H9 (cell line): Measurements from ENCODE around the gene AANAT. TPM values are rescaled to one million over a fixed set of nuclear protein-coding genes. Genes with fewer than 3 reads are reported as not detected.
A peak's percentile ranks its signal among the peaks of the same experiment; 100 is the strongest.

Experiments used
- DNase-seq: peaks from one replicate; pipeline ENCODE4 v3.0.0-alpha.2; 2017
- H2AFZ ChIP-seq: one replicate; pipeline ENCODE4 v1.6.1; 2013; ENCODE audit warnings: mild to moderate bottlenecking, low read length, control low read depth, moderate library complexity
- H2AK5ac ChIP-seq: 2 replicates; pipeline ENCODE4 v1.6.1; 2013; ENCODE audit warnings: low read length, control low read depth, mixed read lengths; ENCODE audit not compliant: insufficient read length
- H2BK120ac ChIP-seq: one replicate; pipeline ENCODE4 v1.6.1; 2013; ENCODE audit warnings: low read depth, mild to moderate bottlenecking, low read length, control low read depth, inconsistent platforms; ENCODE audit not compliant: poor library complexity, severe bottlenecking
- H2BK12ac ChIP-seq: 2 replicates; pipeline ENCODE4 v1.6.1; 2013; ENCODE audit warnings: low read length, control low read depth, mixed read lengths, low read depth; ENCODE audit not compliant: insufficient read length
- H2BK15ac ChIP-seq: 2 replicates; pipeline ENCODE4 v1.6.1; 2013; ENCODE audit warnings: low read depth, low read length, control low read depth
- H2BK20ac ChIP-seq: one replicate; pipeline ENCODE4 v1.6.1; 2013; ENCODE audit warnings: low read depth, mild to moderate bottlenecking, low read length, control low read depth, inconsistent platforms; ENCODE audit not compliant: poor library complexity, severe bottlenecking
- H2BK5ac ChIP-seq: 2 replicates; pipeline ENCODE4 v1.6.1; 2013; ENCODE audit warnings: low read length, control low read depth, mixed read lengths; ENCODE audit not compliant: insufficient read length
- H3K14ac ChIP-seq: 2 replicates; pipeline ENCODE4 v1.6.1; 2013; ENCODE audit warnings: low read length, control low read depth; ENCODE audit not compliant: insufficient read depth
- H3K18ac ChIP-seq: 2 replicates; pipeline ENCODE4 v1.6.1; 2013; ENCODE audit warnings: low read depth, mild to moderate bottlenecking, mixed read lengths, low read length, control low read depth; ENCODE audit not compliant: insufficient read length
- H3K23ac ChIP-seq: 2 replicates; pipeline ENCODE4 v1.6.1; 2013; ENCODE audit warnings: low read length, control low read depth, mixed read lengths, low read depth; ENCODE audit not compliant: insufficient read length
- H3K23me2 ChIP-seq: 2 replicates; pipeline ENCODE4 v1.6.1; 2013; ENCODE audit warnings: low read depth, mild to moderate bottlenecking, mixed read lengths, low read length, control low read depth; ENCODE audit not compliant: insufficient read length, poor library complexity, severe bottlenecking
- H3K27ac ChIP-seq: 2 replicates; pipeline ENCODE4 v1.5.1; 2013; ENCODE audit warnings: low read length, control low read depth, mixed read lengths, low read depth; ENCODE audit not compliant: insufficient read length
- H3K27me3 ChIP-seq: 2 replicates; pipeline ENCODE4 v1.6.1; 2013; ENCODE audit warnings: low read length, control low read depth, inconsistent platforms; ENCODE audit not compliant: insufficient read depth
- H3K4ac ChIP-seq: 2 replicates; pipeline ENCODE4 v1.6.1; 2013; ENCODE audit warnings: low read depth, mild to moderate bottlenecking, control low read depth, inconsistent platforms, low read length, moderate library complexity
- H3K4me1 ChIP-seq: 2 replicates; pipeline ENCODE4 v1.6.1; 2013; ENCODE audit warnings: low read length, control low read depth, inconsistent platforms; ENCODE audit not compliant: insufficient read depth
- H3K4me2 ChIP-seq: 2 replicates; pipeline ENCODE4 v1.6.1; 2013; ENCODE audit warnings: low read length, control low read depth, mixed read lengths; ENCODE audit not compliant: insufficient read length, insufficient read depth
- H3K56ac ChIP-seq: 2 replicates; pipeline ENCODE4 v1.6.1; 2013; ENCODE audit warnings: low read depth, mild to moderate bottlenecking, mixed read lengths, low read length, control low read depth; ENCODE audit not compliant: insufficient read length
- H3K79me1 ChIP-seq: 2 replicates; pipeline ENCODE4 v1.6.1; 2013; ENCODE audit warnings: low read depth, mild to moderate bottlenecking, moderate library complexity, low read length, control low read depth, inconsistent platforms; ENCODE audit not compliant: insufficient read depth, poor library complexity, severe bottlenecking
- H3K79me2 ChIP-seq: 2 replicates; pipeline ENCODE4 v1.6.1; 2013; ENCODE audit warnings: low read length, control low read depth, inconsistent platforms; ENCODE audit not compliant: insufficient read depth
- H3K9ac ChIP-seq: 2 replicates; pipeline ENCODE4 v1.6.1; 2013; ENCODE audit warnings: low read length, control low read depth, mixed read lengths; ENCODE audit not compliant: insufficient read length; ENCODE audit errors: extremely low read depth
- H3K9me3 ChIP-seq: one replicate; pipeline ENCODE4 v1.6.1; 2013; ENCODE audit warnings: low read depth, low read length, inconsistent platforms; ENCODE audit not compliant: control insufficient read depth
- H3T11ph ChIP-seq: one replicate; pipeline ENCODE4 v1.6.1; 2013; ENCODE audit warnings: mild to moderate bottlenecking, low read length, control low read depth, inconsistent platforms
- H4K20me1 ChIP-seq: one replicate; pipeline ENCODE4 v1.6.1; 2013; ENCODE audit not compliant: control insufficient read depth, insufficient read length, insufficient read depth
- H4K5ac ChIP-seq: 2 replicates; pipeline ENCODE4 v1.6.1; 2013; ENCODE audit warnings: low read depth, mild to moderate bottlenecking, mixed read lengths, low read length, control low read depth; ENCODE audit not compliant: insufficient read length
- H4K8ac ChIP-seq: replicated peaks from 2 replicates; pipeline ENCODE4 v1.6.1; 2013; ENCODE audit warnings: low read length, control low read depth, mixed read lengths, low read depth; ENCODE audit not compliant: insufficient read length
- H4K91ac ChIP-seq: 2 replicates; pipeline ENCODE4 v1.6.1; 2013; ENCODE audit warnings: low read depth, mild to moderate bottlenecking, moderate library complexity, mixed read lengths, low read length, control low read depth; ENCODE audit not compliant: insufficient read length
- H3K27ac Mint-ChIP-seq, 3 experiments: 2 replicates in 2 of 3; 3 replicates in 1 of 3; pipeline ENCODE4 v1.8.0; 2020 to 2021; ENCODE audit warnings: mixed read lengths in 3 of 3, mild to moderate bottlenecking in 1 of 3, moderate library complexity in 1 of 3
- H3K27me3 Mint-ChIP-seq: 2 replicates; pipeline ENCODE4 v1.8.0; 2021; ENCODE audit warnings: low read depth, mild to moderate bottlenecking, moderate library complexity, mixed read lengths
- H3K36me3 Mint-ChIP-seq, 3 experiments: 2 replicates in 2 of 3; 3 replicates in 1 of 3; pipeline ENCODE4 v1.8.0; 2020 to 2021; ENCODE audit warnings: low read depth in 3 of 3, mixed read lengths in 3 of 3; ENCODE audit not compliant: insufficient read depth in 1 of 3
- H3K4me1 Mint-ChIP-seq, 2 experiments: 2 replicates each; pipeline ENCODE4 v1.8.0; 2020; ENCODE audit warnings: mixed read lengths in 2 of 2
- H3K4me3 Mint-ChIP-seq, 2 experiments: 2 replicates in 1 of 2; 3 replicates in 1 of 2; pipeline ENCODE4 v1.8.0; 2020 to 2021; ENCODE audit warnings: mild to moderate bottlenecking in 2 of 2, mixed read lengths in 2 of 2, moderate library complexity in 1 of 2
- H3K9me3 Mint-ChIP-seq, 2 experiments: 2 replicates in 1 of 2; 3 replicates in 1 of 2; pipeline ENCODE4 v1.8.0; 2020; ENCODE audit warnings: mild to moderate bottlenecking in 2 of 2, mixed read lengths in 2 of 2, moderate library complexity in 1 of 2
- WGBS: extraction: QIAGEN DNeasy Blood & Tissue Kit; methylation state at CpG from one replicate; pipeline ENCODE4 v1.1.7; 2013; ENCODE audit warnings: missing lambda C conversion rate, low lambda C conversion rate, mixed read lengths; ENCODE audit not compliant: insufficient read length; ENCODE audit errors: extremely low coverage; 5-methylcytosine and 5-hydroxymethylcytosine counted together
- total RNA-seq: library from RNA; stranded (reverse); gene quantifications from 2 replicates; pipeline ENCODE4 v1.2.1, GENCODE V29; 2021
- TF ChIP-seq, protein P1 (sequence below): fragments of 200-600 bp; sonication (generic); conservative IDR thresholded peaks from 3 replicates; pipeline ENCODE4 v1.8.0; 2021; ENCODE audit warnings: antibody characterized with exemption, mild to moderate bottlenecking

Gene AANAT
- total RNA-seq, 1 experiment from 2014 or later: 0.55 TPM

DNA sequence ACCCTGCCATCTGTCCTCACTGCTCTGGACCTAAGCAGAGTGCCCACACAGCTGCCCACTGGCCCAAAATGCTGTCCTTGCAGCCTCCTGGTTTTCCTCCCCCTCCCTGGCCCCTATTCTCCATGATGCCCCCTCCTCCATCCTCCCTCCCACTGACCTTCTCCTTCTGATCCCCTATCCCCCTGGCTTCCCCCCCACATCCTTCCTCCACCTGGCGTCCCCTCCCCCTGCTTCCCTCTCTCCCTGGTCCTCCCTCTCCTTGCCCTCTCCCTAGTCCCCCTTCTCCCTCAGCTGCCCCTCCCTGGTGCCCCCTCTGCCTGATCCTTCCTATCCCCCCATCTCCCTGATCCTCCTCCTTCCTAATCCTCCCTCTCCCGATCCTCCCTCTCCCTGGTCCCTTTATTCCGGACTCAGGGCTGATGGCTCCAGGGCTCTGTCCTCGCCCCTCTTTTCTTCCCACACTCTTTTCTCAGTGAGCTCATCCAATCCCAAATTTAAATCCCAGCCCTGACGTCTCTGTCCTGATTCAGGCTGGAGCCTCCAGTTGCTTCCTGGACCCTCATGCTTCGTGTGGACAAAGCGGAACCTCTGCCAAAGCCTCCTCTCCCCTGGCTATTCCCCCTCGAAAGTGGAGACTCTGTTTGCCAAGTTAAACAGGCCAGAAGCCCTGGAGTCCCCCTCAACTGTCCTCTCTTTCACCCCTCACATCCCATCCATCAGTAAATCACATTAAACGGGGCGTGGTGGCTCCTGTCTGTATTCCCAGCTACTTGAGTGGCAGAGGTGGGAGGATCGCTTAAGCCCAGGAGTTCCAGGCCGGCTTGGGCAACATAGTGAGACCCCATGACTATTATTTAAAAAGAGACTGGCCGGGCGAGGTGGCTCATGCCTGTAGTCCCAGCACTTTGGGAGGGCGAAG, 51.9 kb downstream of the AANAT start:
- Histone ChIP-seq H3K56ac (no peak overlapping the region), H2AFZ (no peak overlapping the region), H2BK120ac (no peak overlapping the region), H3K27ac (no peak overlapping the region), H3K79me1 (no peaks in the 10 kb centered on the region), H2AK5ac (no peak overlapping the region), H3K4me2 (no peak overlapping the region), H4K5ac (no peak overlapping the region), H2BK5ac (no peak overlapping the region), H4K8ac (no peak overlapping the region), H3K18ac (no peak overlapping the region), H3K14ac (no peak overlapping the region), H3K23me2 (no peaks in the 10 kb centered on the region), H4K91ac (no peak overlapping the region), H3K27me3 (no peaks in the 10 kb centered on the region), H3K9me3 (no peaks in the 10 kb centered on the region), H4K20me1 (no peaks in the 10 kb centered on the region), H2BK12ac (no peak overlapping the region), H2BK20ac (no peak overlapping the region), H3K23ac (no peak overlapping the region), H3K79me2 (no peaks in the 10 kb centered on the region; the same call in 1 of the 2 replicates), H2BK15ac (no peak overlapping the region), H3K9ac (no peak overlapping the region), H3K4ac (no peak overlapping the region), H3K4me1 (no peaks in the 10 kb centered on the region), H3T11ph (no peak overlapping the region)
- no CpG with 5 or more reads among the region's 15 CpGs for WGBS
- H3K4me1 Mint-ChIP-seq: peaks cover 5 to 22% of the 10 kb centered on the region in 2 experiments
- no peaks in the 10 kb centered on the region for H3K36me3 Mint-ChIP-seq
- H3K4me3 Mint-ChIP-seq: no peak overlapping the region
- H3K9me3 Mint-ChIP-seq: no peaks in the 10 kb centered on the region; a peak in 1 of 5 replicates
- TF ChIP-seq, protein P1, sequence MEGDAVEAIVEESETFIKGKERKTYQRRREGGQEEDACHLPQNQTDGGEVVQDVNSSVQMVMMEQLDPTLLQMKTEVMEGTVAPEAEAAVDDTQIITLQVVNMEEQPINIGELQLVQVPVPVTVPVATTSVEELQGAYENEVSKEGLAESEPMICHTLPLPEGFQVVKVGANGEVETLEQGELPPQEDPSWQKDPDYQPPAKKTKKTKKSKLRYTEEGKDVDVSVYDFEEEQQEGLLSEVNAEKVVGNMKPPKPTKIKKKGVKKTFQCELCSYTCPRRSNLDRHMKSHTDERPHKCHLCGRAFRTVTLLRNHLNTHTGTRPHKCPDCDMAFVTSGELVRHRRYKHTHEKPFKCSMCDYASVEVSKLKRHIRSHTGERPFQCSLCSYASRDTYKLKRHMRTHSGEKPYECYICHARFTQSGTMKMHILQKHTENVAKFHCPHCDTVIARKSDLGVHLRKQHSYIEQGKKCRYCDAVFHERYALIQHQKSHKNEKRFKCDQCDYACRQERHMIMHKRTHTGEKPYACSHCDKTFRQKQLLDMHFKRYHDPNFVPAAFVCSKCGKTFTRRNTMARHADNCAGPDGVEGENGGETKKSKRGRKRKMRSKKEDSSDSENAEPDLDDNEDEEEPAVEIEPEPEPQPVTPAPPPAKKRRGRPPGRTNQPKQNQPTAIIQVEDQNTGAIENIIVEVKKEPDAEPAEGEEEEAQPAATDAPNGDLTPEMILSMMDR: no peak
- no peak for DNase-seq
- peaks cover 28% of the 10 kb centered on the region for H3K27me3 Mint-ChIP-seq
- peak overlapping the region in 2 of 3 experiments; percentile 22 to 36; a peak in 3 of 7 replicates for H3K27ac Mint-ChIP-seq

Other genes starting within 250 kb of the AANAT start
- gene RNF157, start 227.1 kb upstream of the AANAT start, total RNA-seq: 7.7 and 9.9 TPM in 2 replicates
- gene UBALD2, start 202.3 kb upstream of the AANAT start, total RNA-seq: 25.8 and 26.7 TPM in 2 replicates
- 2.2 and 3.2 TPM in 2 replicates for gene QRICH2, start 159.3 kb upstream of the AANAT start, total RNA-seq
- gene PRPSAP1, start 113.7 kb upstream of the AANAT start, total RNA-seq: 38.4 and 40.2 TPM in 2 replicates
- 1.4 and 1.8 TPM in 2 replicates for gene SPHK1, start 83.0 kb upstream of the AANAT start, total RNA-seq
- 47.7 and 52.6 TPM in 2 replicates for gene UBE2O, start 14.5 kb upstream of the AANAT start, total RNA-seq
- gene RHBDF2, start 33.8 kb downstream of the AANAT start, total RNA-seq: 17.1 and 19.7 TPM in 2 replicates
- 2.4 and 2.8 TPM in 2 replicates for gene CYGB, start 70.1 kb downstream of the AANAT start, total RNA-seq
- gene PRCD, start 72.4 kb downstream of the AANAT start, total RNA-seq: 0.42 and 0.46 TPM in 2 replicates
- gene ST6GALNAC2, start 118.3 kb downstream of the AANAT start, total RNA-seq: 0.37 and 0.46 TPM in 2 replicates
- not detected in 2 replicates for gene ST6GALNAC1, start 176.2 kb downstream of the AANAT start, total RNA-seq
- 28.2 TPM in 2 replicates for gene MXRA7, start 243.4 kb downstream of the AANAT start, total RNA-seq